CD8-positive, alpha-beta memory T cell (primary cell): ENCODE results near the gene ADORA3. TPM values are rescaled to one million over a fixed set of nuclear protein-coding genes. Genes with fewer than 3 reads are reported as not detected.

Experiments used
- CTCF ChIA-PET: fragments of 350-600 bp; sonication (Branson Sonifier 250); formaldehyde crosslinking; loops from one replicate; lab custom pipeline; 2021; ENCODE audit warnings: antibody characterized with exemption; lab: Charles Lee
- POLR2A ChIA-PET: fragments of 350-600 bp; sonication (Branson Sonifier 250); formaldehyde crosslinking; loops from one replicate; lab custom pipeline; 2021; ENCODE audit warnings: antibody characterized with exemption; lab: Charles Lee
- DNase-seq, 5 donors: peaks; one replicate each; pipeline versions ENCODE4 v3.0.0 to v3.0.0-alpha.2; 2020 to 2022; ENCODE audit warnings: mixed read lengths in 1 of 5
- H3K27ac ChIP-seq: one replicate; pipeline ENCODE4 v1.7.0; 2013; ENCODE audit warnings: low read depth, mild to moderate bottlenecking, low read length, moderate library complexity
- H3K27me3 ChIP-seq: 2 replicates; pipeline ENCODE4 v1.7.0; 2013; ENCODE audit warnings: low read length, mild to moderate bottlenecking; ENCODE audit not compliant: insufficient read depth, poor library complexity, severe bottlenecking
- H3K36me3 ChIP-seq: 2 replicates; pipeline ENCODE4 v1.7.0; 2013; ENCODE audit warnings: mild to moderate bottlenecking, low read length, moderate library complexity; ENCODE audit not compliant: insufficient read depth
- H3K4me1 ChIP-seq: 2 replicates; pipeline ENCODE4 v1.7.0; 2013; ENCODE audit warnings: mild to moderate bottlenecking, low read length, moderate library complexity; ENCODE audit not compliant: insufficient read depth
- H3K4me3 ChIP-seq: 2 replicates; pipeline ENCODE4 v1.7.0; 2013; ENCODE audit warnings: mild to moderate bottlenecking, low read length
- H3K9me3 ChIP-seq: 2 replicates; pipeline ENCODE4 v1.7.0; 2013; ENCODE audit warnings: mild to moderate bottlenecking, low read length
- H3K27ac Mint-ChIP-seq, 8 donors: one replicate each; pipeline ENCODE4 v1.8.0; 2020 to 2021; ENCODE audit warnings: mixed read lengths in 8 of 8, mild to moderate bottlenecking in 6 of 8, inconsistent platforms in 3 of 8, moderate library complexity in 3 of 8
- H3K27me3 Mint-ChIP-seq, 2 donors: one replicate each; pipeline ENCODE4 v1.8.0; 2020 to 2021; ENCODE audit warnings: mixed read lengths in 2 of 2, mild to moderate bottlenecking in 1 of 2, moderate library complexity in 1 of 2
- H3K36me3 Mint-ChIP-seq, 3 donors: one replicate each; pipeline ENCODE4 v1.8.0; 2020 to 2021; ENCODE audit warnings: mixed read lengths in 3 of 3, inconsistent platforms in 1 of 3, mild to moderate bottlenecking in 1 of 3
- H3K4me1 Mint-ChIP-seq, 3 donors: one replicate each; pipeline ENCODE4 v1.8.0; 2020 to 2021; ENCODE audit warnings: mixed read lengths in 3 of 3, inconsistent platforms in 1 of 3, mild to moderate bottlenecking in 1 of 3
- H3K4me3 Mint-ChIP-seq, 7 donors: one replicate each; pipeline ENCODE4 v1.8.0; 2020 to 2021; ENCODE audit warnings: mixed read lengths in 7 of 7, mild to moderate bottlenecking in 6 of 7, moderate library complexity in 4 of 7, inconsistent platforms in 2 of 7
- H3K9me3 Mint-ChIP-seq, 5 donors: one replicate each; pipeline ENCODE4 v1.8.0; 2020 to 2022; ENCODE audit warnings: mixed read lengths in 5 of 5, mild to moderate bottlenecking in 3 of 5, moderate library complexity in 2 of 5, inconsistent platforms in 1 of 5
- polyA plus RNA-seq: library from polyadenylated mRNA; unstranded; fragments of 300-500 nt; fragmentation: Illumina TruSeq; gene quantifications from one replicate; pipeline ENCODE4 v1.2.3, GENCODE V29; 2021
- total RNA-seq, 2 experiments: library from RNA; stranded (reverse); gene quantifications; one replicate each; pipeline ENCODE4 v1.2.3, GENCODE V29; 2021

The ADORA3 gene
- total and polyA plus RNA-seq, 3 experiments from 2014 or later, result 0.39 to 0.51 TPM; not detected in 1

DNA sequence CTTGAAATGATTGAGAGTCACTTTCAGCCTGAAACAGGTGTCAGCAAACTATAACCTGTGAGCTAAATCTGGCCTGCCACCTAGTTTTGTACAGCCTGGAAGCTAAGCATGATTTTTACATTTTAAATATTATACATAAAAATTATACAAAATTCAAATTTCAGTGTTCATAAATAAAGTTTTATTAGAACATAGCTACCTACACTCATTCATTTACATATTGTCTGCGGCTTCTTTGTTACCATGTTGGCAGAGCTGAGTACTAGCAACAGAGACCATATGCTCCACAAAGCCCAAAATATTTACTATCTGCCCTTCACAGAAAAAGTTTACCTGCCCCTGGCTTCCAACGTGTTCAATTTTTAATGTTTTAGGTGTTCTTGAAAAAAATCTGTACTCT, 37.7 kb downstream of the ADORA3 start:
- Histone ChIP-seq H3K36me3 (peaks cover 11% of the 10 kb centered on the region), H3K27ac (no peak overlapping the region), H3K9me3 (no peaks in the 10 kb centered on the region), H3K27me3 (no peaks in the 10 kb centered on the region), H3K4me3 (no peak overlapping the region), H3K4me1 (peaks cover 25% of the 10 kb centered on the region)
- peak overlapping the region in 1 of 8 donors; percentile 39 for H3K27ac Mint-ChIP-seq
- H3K36me3 Mint-ChIP-seq, result peaks cover 0 to 43% (median 19%) of the 10 kb centered on the region in 3 donors
- no peaks in the 10 kb centered on the region for H3K27me3 Mint-ChIP-seq
- DNase-seq, result no peak
- peaks cover 10 to 17% (median 14%) of the 10 kb centered on the region in 3 donors for H3K4me1 Mint-ChIP-seq
- ChIA-PET CTCF (interaction anchor here (1.1 kb wide), 1 partner anchor 43 kb away, joined by 4 read pairs; no protein-coding TSS in a partner anchor), POLR2A (no interaction called here)
- H3K9me3 Mint-ChIP-seq, result no peaks in the 10 kb centered on the region
- H3K4me3 Mint-ChIP-seq, result no peak overlapping the region

DNA sequence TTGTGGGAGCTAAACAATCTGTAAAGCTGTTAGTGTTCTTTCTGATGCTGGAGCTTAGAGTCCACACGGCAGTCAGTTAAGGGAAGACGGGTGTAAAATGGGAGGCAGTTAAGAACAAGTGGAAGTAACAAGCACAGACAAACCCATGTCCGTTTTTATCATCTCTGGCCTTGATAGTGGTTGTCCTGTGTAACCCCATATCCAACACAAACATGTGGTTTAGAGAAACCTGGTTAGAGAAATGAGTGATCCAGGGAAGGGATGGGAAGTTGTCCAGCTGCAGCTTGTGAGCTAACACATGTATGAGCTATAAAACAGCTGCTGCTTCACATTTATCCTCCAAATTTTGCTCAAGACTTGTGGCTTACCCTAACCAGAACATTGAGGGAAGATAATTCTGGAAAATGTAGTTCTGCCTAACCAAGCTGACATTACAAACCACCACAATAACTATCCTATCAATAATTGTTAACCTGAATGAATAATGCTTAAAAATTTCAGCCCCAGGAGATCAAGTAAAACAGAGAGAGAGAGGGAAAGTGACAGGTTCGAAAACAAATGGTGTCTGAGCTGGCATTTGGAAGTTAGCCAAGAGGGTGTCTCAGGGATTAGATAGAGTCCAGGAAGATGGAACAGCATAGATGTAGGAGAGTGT, 40.3 kb downstream of the ADORA3 start:
- peaks cover 20% of the 10 kb centered on the region for H3K36me3 ChIP-seq

DNA sequence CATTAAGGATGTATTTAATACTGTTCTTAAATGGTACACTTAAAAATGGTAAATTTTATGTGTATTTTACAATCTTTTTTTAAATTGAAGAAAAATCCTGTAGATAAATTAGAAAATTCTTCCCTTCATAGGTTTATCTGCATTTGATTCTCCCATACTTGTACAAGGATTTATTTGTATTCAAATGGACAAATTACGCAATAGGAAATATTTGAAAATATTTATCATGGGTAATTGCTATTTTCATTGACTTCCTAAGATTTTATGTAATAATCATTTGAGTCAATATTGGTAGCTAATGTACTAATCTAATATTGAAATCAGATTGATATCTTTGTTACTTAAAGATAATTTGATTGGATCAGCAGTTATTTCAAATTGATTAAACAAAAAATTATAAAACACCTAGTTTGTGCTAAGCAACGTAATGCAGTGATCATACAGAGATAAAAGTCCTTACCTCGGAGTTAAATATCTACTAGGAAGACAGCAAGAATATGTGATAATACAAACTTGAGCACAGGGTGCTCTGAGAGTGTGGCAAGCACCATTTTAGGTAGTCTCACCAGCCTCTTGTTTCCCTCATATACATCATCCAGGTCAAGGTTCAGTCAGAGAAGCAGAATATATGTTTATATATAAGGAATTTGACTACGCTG, 40.9 kb downstream of the ADORA3 start:
- H3K27me3 ChIP-seq, result no peaks in the 10 kb centered on the region
- no peak overlapping the region for H3K4me3 ChIP-seq
- H3K36me3 ChIP-seq, result peaks cover 20% of the 10 kb centered on the region
- peaks cover 0 to 68% (median 24%) of the 10 kb centered on the region in 3 donors for H3K36me3 Mint-ChIP-seq
- CTCF ChIA-PET, result interaction anchor here (0.7 to 2.9 kb wide), 4 partner anchors 9 to 1402 kb away, joined by 3 to 11 read pairs (median 4); no protein-coding TSS in a partner anchor
- POLR2A ChIA-PET, result interaction anchor here (1.0 kb wide), 1 partner anchor 14 kb away, joined by 3 read pairs; no protein-coding TSS in a partner anchor
- H3K4me3 Mint-ChIP-seq, result no peak overlapping the region
- no peaks in the 10 kb centered on the region for H3K9me3 ChIP-seq
- peak overlapping the region; percentile 21 for H3K27ac ChIP-seq
- peak overlapping the region in 1 of 8 donors; percentile 35 for H3K27ac Mint-ChIP-seq
- H3K27me3 Mint-ChIP-seq, result no peaks in the 10 kb centered on the region
- DNase-seq, result no peak
- no peaks in the 10 kb centered on the region for H3K9me3 Mint-ChIP-seq
- no peaks in the 10 kb centered on the region for H3K4me1 ChIP-seq
- peaks cover 15 to 28% (median 21%) of the 10 kb centered on the region in 3 donors for H3K4me1 Mint-ChIP-seq

More for the DNA sequence above, 40.3 kb downstream of the ADORA3 start:
- H3K27me3 Mint-ChIP-seq, result no peaks in the 10 kb centered on the region
- peaks cover 0 to 67% (median 25%) of the 10 kb centered on the region in 3 donors for H3K36me3 Mint-ChIP-seq
- no peaks in the 10 kb centered on the region for H3K9me3 Mint-ChIP-seq
- POLR2A ChIA-PET, result interaction anchor here (1.0 kb wide), 1 partner anchor 15 kb away, joined by 3 read pairs; no protein-coding TSS in a partner anchor
- Histone ChIP-seq H3K4me3 (no peak overlapping the region), H3K9me3 (no peaks in the 10 kb centered on the region), H3K4me1 (no peaks in the 10 kb centered on the region), H3K27ac (peak overlapping the region; percentile 21), H3K27me3 (no peaks in the 10 kb centered on the region)
- H3K4me3 Mint-ChIP-seq, result no peak overlapping the region
- DNase-seq, result no peak
- peaks cover 12 to 24% (median 23%) of the 10 kb centered on the region in 3 donors for H3K4me1 Mint-ChIP-seq
- H3K27ac Mint-ChIP-seq, result peak overlapping the region in 5 of 8 donors; percentile 12 to 74 (median 35)
- CTCF ChIA-PET, result interaction anchor here (1.1 to 2.9 kb wide), 3 partner anchors 9 to 45 kb away, joined by 4 to 11 read pairs (median 4); no protein-coding TSS in a partner anchor

DNA sequence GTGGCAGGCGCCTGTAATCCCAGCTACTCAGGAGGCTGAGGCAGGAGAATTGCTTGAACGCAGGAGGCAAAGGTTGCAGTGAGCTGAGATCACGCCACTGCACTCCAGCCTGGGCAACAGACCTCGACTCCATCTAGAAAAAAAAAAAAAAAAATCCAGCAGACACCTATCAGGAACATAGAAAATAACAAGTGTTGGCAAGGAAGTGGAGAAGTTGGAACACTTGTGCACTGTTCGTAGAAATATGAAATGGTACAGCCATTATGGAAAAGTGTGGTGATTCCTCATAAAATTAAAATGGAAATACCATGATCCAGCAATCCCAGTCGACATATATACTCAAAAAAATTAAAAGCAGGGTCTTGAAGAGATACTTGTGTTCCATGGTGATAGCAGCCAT, 41.7 kb downstream of the ADORA3 start:
- Histone ChIP-seq H3K4me3 (no peak overlapping the region), H3K27me3 (no peaks in the 10 kb centered on the region), H3K4me1 (no peaks in the 10 kb centered on the region), H3K9me3 (no peaks in the 10 kb centered on the region), H3K36me3 (peaks cover 25% of the 10 kb centered on the region), H3K27ac (no peak overlapping the region)
- peaks cover 15 to 32% (median 23%) of the 10 kb centered on the region in 3 donors for H3K4me1 Mint-ChIP-seq
- no peaks in the 10 kb centered on the region for H3K9me3 Mint-ChIP-seq
- no peaks in the 10 kb centered on the region for H3K27me3 Mint-ChIP-seq
- POLR2A ChIA-PET, result no interaction called here
- CTCF ChIA-PET, result interaction anchor here (0.7 to 2.9 kb wide), 3 partner anchors 8 to 1401 kb away, joined by 3 to 11 read pairs (median 4); no protein-coding TSS in a partner anchor
- peaks cover 3 to 74% (median 23%) of the 10 kb centered on the region in 3 donors for H3K36me3 Mint-ChIP-seq
- no peak overlapping the region for H3K4me3 Mint-ChIP-seq
- no peak for DNase-seq
- H3K27ac Mint-ChIP-seq, result no peak overlapping the region

DNA sequence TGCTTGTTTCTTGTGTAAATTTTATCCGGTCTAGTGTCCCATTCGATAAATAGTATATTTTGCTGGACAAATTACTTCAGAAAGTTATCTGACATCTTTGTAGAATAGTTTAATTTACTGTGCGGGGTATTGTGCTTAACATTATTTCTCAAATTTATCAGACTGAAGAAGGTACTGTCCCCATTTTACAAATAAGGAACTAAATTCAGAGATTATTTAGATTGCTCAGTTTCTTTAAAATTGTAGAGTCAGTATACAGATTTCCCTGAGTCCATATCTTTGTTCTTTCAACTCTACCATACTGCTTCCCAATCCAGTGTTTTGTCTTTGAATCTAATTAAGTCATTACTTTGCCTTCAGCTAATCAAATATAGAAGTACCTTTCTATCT, 47.8 kb downstream of the ADORA3 start:
- ChIA-PET CTCF (no interaction called here), POLR2A (no interaction called here)
- H3K36me3 Mint-ChIP-seq, result peaks cover 3 to 89% (median 24%) of the 10 kb centered on the region in 3 donors
- peaks cover 49 to 77% (median 72%) of the 10 kb centered on the region in 3 donors for H3K4me1 Mint-ChIP-seq
- no peaks in the 10 kb centered on the region for H3K9me3 Mint-ChIP-seq
- Histone ChIP-seq H3K4me1 (peaks cover 48% of the 10 kb centered on the region), H3K9me3 (no peaks in the 10 kb centered on the region), H3K27me3 (no peaks in the 10 kb centered on the region), H3K27ac (no peak overlapping the region), H3K36me3 (peaks cover 32% of the 10 kb centered on the region), H3K4me3 (no peak overlapping the region)
- peak overlapping the region in 6 of 8 donors; percentile 23 to 79 (median 48) for H3K27ac Mint-ChIP-seq
- DNase-seq, result no peak
- no peak overlapping the region for H3K4me3 Mint-ChIP-seq
- H3K27me3 Mint-ChIP-seq, result no peaks in the 10 kb centered on the region

DNA sequence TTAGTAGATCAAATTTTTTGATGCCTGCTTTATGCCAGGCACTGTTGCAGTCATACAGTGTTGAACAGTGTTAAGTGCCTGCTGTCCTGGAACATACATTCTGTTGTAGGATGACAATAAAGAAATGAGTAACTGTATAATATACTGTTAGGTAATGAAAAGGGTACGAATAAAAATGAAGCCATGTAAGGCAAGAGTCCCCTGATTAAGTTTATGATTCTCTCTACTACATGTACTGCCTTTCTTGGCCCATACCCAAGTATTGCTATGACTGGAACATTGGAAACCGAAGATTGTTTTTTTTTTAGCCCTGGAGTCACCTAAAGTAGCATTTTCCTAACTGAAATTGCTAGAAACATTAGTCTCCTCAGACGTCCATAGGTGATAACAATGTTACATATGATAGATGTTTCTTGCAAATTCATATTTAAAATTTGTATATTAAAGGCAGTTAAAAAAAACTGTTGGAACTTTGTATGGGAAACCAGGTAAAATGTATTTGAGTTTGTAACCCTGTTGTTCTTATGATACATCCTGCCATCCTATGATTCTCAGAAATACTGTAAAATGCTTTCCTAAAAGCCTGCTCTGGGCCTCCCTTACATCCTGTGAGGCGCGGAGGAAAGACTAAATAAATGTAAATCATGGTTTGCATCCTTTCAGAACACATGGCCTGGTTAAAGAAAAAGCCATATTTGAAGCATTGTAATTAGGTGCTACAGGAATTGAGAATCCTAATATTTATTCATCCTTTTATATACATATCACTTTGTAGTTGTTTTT, 48.4 kb downstream of the ADORA3 start:
- peak overlapping the region in 2 of 7 donors; percentile 4 to 54 for H3K4me3 Mint-ChIP-seq
- H3K27me3 Mint-ChIP-seq, result no peaks in the 10 kb centered on the region
- no peaks in the 10 kb centered on the region for H3K9me3 ChIP-seq
- H3K27ac Mint-ChIP-seq, result peak overlapping the region in 7 of 8 donors; percentile 23 to 66 (median 49)
- peaks cover 3 to 87% (median 23%) of the 10 kb centered on the region in 3 donors for H3K36me3 Mint-ChIP-seq
- peaks cover 30% of the 10 kb centered on the region for H3K36me3 ChIP-seq
- H3K4me1 Mint-ChIP-seq, result peaks cover 52 to 83% (median 78%) of the 10 kb centered on the region in 3 donors
- H3K9me3 Mint-ChIP-seq, result no peaks in the 10 kb centered on the region
- H3K27me3 ChIP-seq, result no peaks in the 10 kb centered on the region
- no peak overlapping the region for H3K27ac ChIP-seq
- no peak overlapping the region for H3K4me3 ChIP-seq
- peaks cover 54% of the 10 kb centered on the region for H3K4me1 ChIP-seq
- CTCF ChIA-PET, result no interaction called here
- DNase-seq, result no peak
- POLR2A ChIA-PET, result no interaction called here

DNA sequence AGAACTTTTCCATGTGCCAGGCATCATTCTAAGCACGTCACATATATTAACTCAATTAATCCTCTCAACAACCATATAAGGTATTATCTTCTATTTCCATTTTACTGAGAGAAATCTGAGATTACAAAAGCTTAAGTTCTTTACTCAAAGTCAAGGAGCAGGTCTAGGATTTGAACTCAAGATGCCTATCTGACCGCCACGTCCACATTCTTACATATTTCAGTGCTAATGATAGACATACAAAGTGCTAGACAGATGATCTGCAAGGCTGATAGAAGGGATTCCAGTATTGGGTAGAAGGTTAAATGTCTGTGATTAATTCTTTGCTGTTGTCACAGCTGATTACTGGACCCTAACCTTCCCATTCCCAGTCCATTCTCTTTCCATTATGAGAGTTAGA, 49.7 kb downstream of the ADORA3 start:
- no peak overlapping the region for H3K4me3 ChIP-seq
- no peak for DNase-seq
- Mint-ChIP-seq H3K36me3 (peaks cover 3 to 84% (median 21%) of the 10 kb centered on the region in 3 donors), H3K4me1 (peaks cover 61 to 87% (median 86%) of the 10 kb centered on the region in 3 donors), H3K4me3 (peak overlapping the region in 2 of 7 donors; percentile 19 to 27), H3K9me3 (no peaks in the 10 kb centered on the region), H3K27me3 (no peaks in the 10 kb centered on the region), H3K27ac (peak overlapping the region in 5 of 8 donors; percentile 3 to 68 (median 32))
- H3K4me1 ChIP-seq, result peaks cover 57% of the 10 kb centered on the region
- no peak overlapping the region for H3K27ac ChIP-seq
- POLR2A ChIA-PET, result interaction anchor here (0.7 kb wide), 1 partner anchor 314 kb away, joined by 6 read pairs; no protein-coding TSS in a partner anchor
- H3K27me3 ChIP-seq, result no peaks in the 10 kb centered on the region
- no peaks in the 10 kb centered on the region for H3K9me3 ChIP-seq
- CTCF ChIA-PET, result interaction anchor here (1.2 to 7.2 kb wide), 4 partner anchors 9 to 55 kb away, joined by 3 to 38 read pairs (median 4); no protein-coding TSS in a partner anchor
- peaks cover 30% of the 10 kb centered on the region for H3K36me3 ChIP-seq
